GM21723 (cell line): ENCODE measurements around the gene POLE.

Source experiments
- ATAC-seq: cut with Tn5 transposase; IDR thresholded peaks from one replicate; pipeline ENCODE4 v1.9.1; 2021; ENCODE audit warnings: mild to moderate bottlenecking, moderate library complexity; ENCODE audit not compliant: unreplicated experiment

The POLE gene

DNA sequence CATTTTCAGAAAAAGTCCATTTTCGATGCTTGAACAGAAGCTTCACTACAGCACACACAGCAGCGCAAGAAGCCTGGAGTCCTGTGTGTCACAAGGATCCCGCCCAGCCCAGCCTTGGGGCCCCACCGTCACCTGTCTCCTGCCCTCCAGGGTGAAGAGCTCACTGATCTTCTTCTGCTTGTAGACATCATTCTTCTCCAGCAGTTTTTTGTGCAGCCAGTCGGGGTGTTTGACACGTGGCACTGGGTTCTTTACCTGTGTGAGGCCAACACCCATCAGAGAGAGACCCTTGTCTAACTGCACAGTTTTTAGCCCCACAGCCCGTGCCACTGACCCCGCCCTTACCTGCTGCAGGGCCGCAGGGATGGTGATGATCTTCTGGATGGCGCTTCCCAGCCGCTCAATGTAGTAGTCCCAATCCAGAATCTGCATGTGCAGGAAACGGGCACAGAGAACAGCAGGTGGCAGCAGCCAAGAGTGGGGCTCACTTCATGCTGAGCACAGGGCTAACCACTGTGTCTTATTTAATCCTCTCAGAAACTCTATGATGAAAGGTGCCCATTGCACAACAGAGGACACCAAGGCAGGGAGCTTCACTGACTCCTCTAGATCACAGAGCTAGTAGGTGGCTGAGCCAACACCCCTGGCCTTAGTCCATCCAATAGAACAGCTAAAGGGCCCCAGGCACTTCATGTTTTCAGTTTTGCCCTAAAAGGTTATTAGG lies 30.0 kb downstream of the POLE start:
- ATAC-seq = no peak

- ATAC-seq = no peak
These were observed 33.4 kb downstream of the POLE start for GRCh38 chr12:132653567-132654290.

DNA sequence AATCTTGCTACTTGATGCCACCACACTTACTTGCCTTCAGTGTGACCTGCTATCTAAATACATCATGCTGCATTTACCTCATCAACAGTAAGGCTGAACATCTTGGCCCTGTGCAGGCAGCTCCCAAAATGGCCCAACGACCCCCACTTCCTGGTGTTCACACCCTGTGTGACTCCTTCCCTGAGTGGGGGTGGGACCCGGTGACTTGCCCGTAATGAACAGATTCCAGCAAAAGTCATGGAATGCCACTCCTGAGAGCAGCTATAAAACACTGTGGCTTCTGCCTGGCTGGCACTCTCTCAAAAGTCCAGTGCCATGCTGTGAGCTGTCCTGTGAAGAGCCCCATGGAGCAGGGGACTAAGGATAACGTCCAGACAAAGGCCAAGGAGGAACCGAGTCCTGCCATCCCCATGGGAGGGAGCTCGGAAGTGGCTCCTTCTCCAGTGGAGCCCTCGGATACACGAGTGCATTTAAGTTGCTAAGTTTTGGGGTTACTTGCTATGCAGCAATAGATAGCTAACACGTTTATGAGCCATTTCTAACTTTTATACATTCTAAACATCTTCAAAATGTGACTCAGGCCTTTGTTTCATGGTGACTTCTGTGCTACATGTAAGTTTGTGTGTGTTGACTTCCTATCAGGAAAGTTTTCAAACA lies 35.6 kb downstream of the POLE start:
- ATAC-seq = no peak

DNA sequence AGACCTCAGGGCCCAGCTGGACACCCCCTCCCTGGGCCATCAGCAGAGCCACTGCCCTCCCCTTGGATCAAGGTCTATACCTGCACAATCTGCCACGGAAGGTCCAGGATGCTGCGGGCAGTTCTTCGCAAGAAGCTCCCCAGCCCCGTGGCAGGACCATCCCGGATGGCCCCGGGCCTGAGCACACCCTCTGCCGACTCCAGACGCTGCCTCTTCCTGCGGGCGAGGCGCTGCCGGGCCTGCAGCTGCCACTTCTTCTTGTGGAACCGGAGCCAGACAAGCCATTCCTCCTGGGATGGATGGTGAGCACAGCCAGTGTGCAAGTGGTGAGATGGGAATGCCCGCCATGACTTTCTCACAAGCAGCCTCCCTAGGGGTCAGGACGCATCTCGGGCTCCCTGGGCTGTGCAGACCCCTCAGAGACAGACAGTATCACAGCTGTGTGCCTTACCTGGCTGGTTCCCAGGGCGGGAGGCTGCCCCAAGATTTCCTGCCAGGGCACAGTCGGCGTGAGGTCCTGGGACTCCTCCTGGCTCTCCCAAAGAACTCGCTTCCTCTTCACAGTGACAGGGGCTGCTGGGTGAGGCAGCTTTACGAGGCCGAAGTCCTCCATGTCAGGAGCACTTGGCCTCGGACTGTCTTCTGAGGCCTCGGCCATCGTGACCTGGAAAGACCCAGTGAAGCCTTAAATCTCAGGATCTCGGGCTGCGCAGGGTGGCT lies 37.8 kb downstream of the POLE start:
- no peak for ATAC-seq

DNA sequence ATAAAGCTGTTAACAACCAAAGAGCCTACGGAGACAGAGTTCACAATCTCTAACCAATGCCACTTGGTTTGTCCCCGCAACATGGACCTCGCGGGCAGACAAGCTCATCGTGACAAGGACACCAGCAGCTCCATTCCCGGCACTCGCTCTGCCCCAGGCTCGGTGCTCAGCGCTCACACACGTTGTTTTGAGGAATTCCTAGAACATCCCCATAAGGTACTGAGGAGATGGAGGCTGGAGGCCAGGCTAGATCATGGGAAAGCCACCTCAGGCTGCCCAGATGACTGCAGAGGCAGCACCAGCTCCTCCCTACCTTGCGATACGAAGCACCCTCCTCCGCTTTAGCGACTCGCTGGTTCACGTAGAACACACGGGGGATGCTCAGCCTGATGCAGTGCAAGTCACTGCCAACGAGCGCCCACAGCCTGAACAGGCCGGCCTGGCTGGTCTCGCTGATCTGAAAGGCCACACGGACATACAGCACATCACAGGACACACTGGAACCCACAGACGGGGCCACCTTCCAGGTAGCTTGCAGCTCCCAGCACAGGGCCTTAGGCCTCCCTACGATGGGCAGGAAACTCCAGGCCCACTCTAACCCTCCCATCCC lies 38.4 kb downstream of the POLE start:
- no peak for ATAC-seq

GRCh38 chr12:132647858-132648257 lies 39.3 kb downstream of the POLE start:
- no peak for ATAC-seq

GRCh38 chr12:132646850-132647249 lies 40.3 kb downstream of the POLE start:
- no peak for ATAC-seq

DNA sequence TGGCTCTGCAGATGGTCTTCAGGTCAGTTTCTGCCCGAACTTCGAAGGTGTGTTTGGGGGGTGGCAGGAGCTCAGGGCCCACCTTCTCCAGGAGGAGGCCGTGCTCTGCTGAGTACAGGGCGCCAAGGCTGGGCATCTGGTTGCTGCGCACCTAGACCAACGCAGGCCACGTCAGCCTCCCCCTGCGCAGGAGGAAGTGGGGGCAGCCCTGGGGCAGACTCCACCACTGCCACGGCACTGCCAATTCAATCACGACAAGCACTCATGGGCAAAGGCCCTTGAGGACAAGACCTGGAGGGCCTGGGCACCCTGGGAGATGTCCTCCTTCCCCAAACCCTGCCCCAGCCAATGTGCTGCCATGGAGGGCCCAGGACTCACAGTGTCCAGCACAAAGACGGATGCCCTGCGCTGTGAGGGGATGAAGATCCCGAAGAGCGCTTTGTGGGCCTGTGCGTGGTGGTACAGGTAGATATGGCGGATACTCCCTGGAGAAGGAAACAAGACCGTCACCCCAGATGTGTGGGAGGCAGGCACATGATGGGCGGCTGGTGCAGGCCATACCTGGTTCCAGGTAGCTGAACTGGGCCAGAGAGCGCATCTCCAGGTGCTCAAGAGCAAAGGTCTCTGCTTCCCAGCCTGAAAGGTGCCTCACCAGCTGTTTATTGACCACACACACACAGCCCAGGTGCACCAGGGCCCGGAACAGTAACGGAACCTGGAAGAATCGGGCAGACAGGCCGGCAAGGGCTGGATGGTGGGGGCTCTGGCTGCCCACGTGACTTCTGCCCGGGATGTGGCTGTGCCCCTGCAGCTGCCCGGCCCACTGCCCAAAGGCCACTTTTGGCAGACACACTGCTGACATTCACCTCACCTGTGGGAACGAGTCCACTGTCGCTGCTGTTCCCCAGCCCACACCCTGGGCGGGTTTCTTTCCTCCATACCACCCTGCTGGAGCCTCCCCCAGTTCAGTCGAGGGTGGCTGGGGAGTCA lies 44.0 kb downstream of the POLE start:
- no peak for ATAC-seq

GRCh38 chr12:132641811-132642650 lies 45.1 kb downstream of the POLE start:
- ATAC-seq = no peak

DNA sequence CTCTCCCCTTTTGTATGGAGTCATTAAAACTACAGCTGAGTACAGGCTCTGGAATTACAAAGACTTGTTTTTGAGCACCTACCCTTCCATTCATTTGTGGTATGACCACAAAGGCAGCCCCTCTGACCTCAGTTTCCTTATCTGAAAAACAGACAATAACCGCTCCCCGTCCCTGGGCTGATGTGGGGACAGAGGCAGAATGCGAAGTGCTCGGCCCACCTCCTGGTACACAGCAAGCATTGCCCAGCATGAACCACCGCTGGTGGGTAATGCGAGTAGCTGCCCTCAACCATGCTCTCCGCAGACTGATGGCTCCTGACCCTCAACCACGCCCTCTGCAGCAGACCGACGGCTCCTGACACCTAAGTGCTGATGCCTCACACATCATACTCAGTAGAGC lies 46.2 kb downstream of the POLE start:
- ATAC-seq = no peak

- no peak for ATAC-seq
These were observed 47.1 kb downstream of the POLE start for GRCh38 chr12:132639956-132640520.

- no peak for ATAC-seq
These were observed 48.4 kb downstream of the POLE start for GRCh38 chr12:132638541-132639408.

GRCh38 chr12:132637811-132638210 lies 49.3 kb downstream of the POLE start:
- no peak for ATAC-seq

GRCh38 chr12:132635076-132635955 lies 51.8 kb downstream of the POLE start:
- ATAC-seq = no peak

GRCh38 chr12:132634411-132634990 lies 52.6 kb downstream of the POLE start:
- ATAC-seq = no peak

GRCh38 chr12:132633901-132634300 lies 53.2 kb downstream of the POLE start:
- ATAC-seq = no peak
